HG03066 (cell line): ENCODE data around the gene ALDH1A3.

Source experiments
- ATAC-seq: cut with Tn5 transposase; IDR thresholded peaks from one replicate; pipeline ENCODE4 v1.9.1; 2021; ENCODE audit warnings: low read depth; ENCODE audit not compliant: unreplicated experiment

The ALDH1A3 gene

GRCh38 chr15:100858294-100858693, 21.3 kb upstream of the ALDH1A3 start:
- ATAC-seq, result no peak

- no peak for ATAC-seq
Observed at GRCh38 chr15:100859970-100860828, 19.4 kb upstream of the ALDH1A3 start.

GRCh38 chr15:100860829-100861510, 18.7 kb upstream of the ALDH1A3 start:
- ATAC-seq, result no peak

DNA sequence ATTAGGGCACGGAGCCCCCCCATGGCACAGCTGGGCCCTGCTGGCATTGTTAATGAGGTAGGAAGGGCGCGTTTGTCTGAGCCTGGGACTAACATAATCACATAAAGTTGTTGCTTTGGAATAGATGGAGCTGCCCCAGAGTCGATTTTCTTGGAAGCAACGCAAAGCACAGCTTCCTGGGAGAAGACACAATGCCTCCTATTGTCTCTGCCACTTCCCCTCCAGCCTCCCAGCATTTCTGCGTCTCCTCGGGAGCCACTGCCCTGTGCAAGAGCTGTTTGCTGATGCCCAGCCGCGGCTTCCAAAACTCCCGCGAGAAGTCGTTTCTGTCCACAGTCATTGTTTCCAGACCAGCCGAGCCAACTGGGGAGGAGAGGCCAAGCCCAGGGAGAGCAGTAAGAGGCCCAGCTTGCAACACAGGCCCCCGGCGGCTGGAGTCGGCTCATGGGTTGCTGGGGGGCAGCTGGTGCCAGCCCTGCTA, 18.1 kb upstream of the ALDH1A3 start:
- no peak for ATAC-seq

- no peak for ATAC-seq
Observed at GRCh38 chr15:100862162-100862561, 17.5 kb upstream of the ALDH1A3 start.

GRCh38 chr15:100863075-100863795, 16.4 kb upstream of the ALDH1A3 start:
- ATAC-seq, result no peak

- no peak for ATAC-seq
Observed at GRCh38 chr15:100863796-100864267, 15.8 kb upstream of the ALDH1A3 start.

DNA sequence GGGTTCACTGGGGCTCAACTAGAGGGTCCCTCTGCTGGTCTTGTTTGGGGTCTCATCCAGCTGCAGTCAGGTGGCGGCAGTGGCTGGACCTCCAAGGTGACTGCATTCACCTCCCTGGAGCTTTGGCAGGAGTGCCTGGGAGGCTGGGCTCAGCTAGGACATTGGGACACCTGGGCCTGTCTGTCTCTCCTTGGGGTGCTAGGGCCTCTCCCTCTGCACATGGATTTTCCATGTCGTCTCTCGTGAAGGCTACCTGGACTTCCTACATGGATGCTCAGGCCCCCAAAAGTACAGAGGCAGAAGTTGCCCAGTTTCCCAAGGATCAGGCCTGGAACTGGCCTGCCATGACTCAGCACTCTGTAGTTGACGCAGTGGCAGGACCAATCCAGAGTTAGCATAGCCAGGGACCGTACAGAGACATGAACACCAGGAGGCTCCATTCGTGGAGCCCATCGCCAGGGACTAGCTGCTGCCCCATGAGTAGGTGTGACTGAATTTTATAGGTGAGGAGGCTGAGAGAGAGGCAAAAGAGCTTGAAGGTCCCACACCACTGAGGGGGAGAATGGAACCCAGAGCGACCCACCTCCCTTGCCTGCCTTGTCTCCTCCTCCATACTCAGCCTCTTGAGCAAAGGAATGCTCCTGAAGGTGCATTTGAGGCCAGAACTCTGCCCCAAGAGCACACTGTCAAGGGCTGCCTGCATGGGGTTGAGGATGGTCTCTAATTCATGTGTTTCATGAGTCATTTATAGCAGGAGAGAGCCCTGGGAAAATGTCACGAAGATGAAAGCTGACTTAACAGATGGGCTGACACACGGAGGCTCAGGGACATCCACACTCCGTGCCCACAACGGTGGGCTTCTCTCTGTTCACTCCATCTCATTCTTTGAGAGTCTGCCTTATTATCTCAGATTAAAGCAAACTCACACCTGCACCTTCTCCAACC, 13.0 kb upstream of the ALDH1A3 start:
- ATAC-seq, result no peak

GRCh38 chr15:100867433-100867832, 12.2 kb upstream of the ALDH1A3 start:
- no peak for ATAC-seq

DNA sequence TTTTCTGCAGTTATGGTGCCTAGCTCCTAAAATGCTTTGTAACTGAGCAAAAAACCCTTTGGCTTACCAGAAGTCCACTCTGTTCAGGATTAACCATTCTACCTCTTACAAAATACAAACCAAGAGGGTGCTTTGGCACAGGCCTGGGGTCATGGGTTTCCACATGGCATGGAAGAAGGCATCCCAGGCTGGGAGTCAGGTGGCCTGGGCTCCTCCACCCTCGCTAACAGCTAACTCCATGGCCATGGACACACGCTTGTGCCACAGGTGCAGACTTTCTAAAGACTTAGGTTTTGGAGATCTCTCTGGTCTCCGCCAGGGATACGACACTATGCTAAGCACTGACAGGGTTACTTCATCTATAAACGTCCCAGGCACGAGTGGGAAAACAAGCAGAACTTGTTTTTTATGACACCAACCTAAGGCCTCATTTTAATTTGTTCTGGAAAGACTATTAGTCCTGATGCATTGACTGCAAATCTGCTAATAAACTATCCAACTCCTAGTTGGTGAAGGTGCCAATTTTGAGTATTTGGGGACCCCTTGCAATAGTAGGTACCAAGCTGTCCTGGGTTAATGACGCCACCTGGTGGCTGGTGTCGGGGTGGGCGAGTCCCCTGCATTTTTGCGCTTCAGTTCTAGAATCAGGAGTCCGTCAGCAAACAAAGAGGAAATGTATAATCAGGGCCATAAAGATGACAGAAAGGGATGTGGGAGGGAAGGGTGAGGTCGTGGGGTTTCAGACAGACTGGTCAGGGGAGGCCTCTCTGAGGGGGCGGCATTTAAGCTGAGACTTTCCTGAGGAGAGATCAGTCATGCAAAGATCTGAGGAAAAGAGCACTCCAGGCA, 10.3 kb upstream of the ALDH1A3 start:
- ATAC-seq, result no peak

DNA sequence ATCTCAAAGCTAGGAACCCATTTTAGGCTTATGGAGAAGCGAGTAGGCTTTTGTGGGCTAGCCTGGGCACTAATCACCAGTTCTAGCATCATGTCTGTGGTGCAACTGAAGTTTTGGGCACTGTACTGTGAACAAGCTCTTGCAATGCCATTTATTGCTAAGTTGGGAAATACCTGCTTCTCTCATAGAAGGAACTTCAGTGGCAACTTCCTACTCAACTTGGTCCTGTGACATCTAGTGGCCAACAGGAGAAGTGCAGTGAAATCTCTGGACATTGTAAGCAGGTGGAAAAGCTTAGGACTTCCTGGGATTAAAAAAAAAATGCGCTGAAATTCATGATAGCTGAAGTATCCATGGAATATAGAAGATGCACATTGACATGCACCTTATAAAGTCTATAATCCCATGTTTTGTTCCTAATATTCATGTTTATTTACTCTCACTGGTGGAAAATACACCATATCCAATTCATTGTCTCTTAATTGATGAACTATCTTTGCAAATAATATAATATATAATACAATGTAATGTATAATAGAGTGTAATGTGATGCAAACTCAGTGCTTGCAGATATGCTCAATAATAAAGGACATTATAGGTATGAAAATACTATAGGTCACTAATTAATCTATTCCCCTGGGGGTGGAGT, 6.5 kb upstream of the ALDH1A3 start:
- ATAC-seq, result no peak

- no peak for ATAC-seq
Observed at GRCh38 chr15:100875495-100875894, 4.1 kb upstream of the ALDH1A3 start.

DNA sequence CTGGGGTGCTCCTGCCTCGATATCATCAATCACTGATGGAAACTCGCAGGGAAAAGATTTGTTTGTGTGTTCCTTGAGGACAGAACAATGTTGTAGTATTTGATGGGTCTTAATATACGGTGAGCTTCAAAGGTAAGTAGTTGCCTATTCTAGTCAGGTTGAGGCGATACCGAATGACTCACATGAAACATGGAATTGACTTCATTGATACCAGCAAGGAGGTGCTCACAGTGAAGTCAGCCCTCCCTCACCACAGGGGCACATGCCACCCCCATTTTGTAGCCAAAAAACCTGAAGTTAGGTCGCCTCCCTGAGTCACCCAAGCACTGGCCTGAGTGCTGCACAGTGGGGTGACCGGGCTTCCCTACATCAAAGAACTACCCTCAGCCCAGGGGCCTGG, 3.7 kb upstream of the ALDH1A3 start:
- ATAC-seq, result no peak

GRCh38 chr15:100877551-100877950, 2.1 kb upstream of the ALDH1A3 start:
- ATAC-seq, result no peak

DNA sequence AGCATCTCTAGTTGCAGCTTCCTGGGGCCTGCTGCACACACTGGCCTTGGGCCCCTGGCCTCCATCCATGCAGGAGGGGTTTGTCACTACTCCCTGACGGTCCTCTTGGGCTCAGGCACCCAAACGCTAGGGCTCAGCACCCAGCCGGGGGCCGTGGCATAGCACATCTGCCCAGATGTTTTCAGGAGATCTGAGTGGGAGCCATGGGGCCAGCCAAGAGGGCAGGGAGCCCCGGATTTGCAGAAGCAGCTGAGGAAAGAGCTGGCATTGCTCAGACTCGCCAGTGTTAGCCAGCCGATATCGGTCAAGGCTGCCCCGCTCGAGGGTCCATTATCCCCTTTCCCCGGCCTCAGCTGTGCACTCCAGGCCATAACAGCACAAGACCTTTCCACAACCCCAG, 1.5 kb upstream of the ALDH1A3 start:
- ATAC-seq, result no peak

- no peak for ATAC-seq
Observed at GRCh38 chr15:100878648-100879047, 983 bp upstream of the ALDH1A3 start.

- no peak for ATAC-seq
Observed at GRCh38 chr15:100879061-100879463, 569 bp upstream of the ALDH1A3 start.

- no peak for ATAC-seq
Observed at GRCh38 chr15:100880139-100880896, 687 bp downstream of the ALDH1A3 start.
